Endodermal cell (in vitro differentiated cells): ENCODE measurements around the gene DNM3. TPM values are rescaled to one million over a fixed set of nuclear protein-coding genes. Genes with fewer than 3 reads are reported as not detected.

Source experiments
- DNase-seq: peaks from one replicate; pipeline ENCODE4 v3.0.0-alpha.2; 2017
- H3K27ac ChIP-seq: 2 replicates; pipeline ENCODE4 v1.5.1; 2013; ENCODE audit warnings: mild to moderate bottlenecking, low read depth, low read length, moderate library complexity
- H3K27me3 ChIP-seq: 2 replicates; pipeline ENCODE4 v1.6.1; 2013; ENCODE audit warnings: mild to moderate bottlenecking, low read length, moderate library complexity; ENCODE audit not compliant: insufficient read depth, control insufficient read depth, poor library complexity, severe bottlenecking
- H3K36me3 ChIP-seq: 2 replicates; pipeline ENCODE4 v1.7.0; 2013; ENCODE audit warnings: mild to moderate bottlenecking, low read length, moderate library complexity; ENCODE audit not compliant: control insufficient read depth, insufficient read depth
- H3K4me1 ChIP-seq: one replicate; pipeline ENCODE4 v1.7.0; 2013; ENCODE audit warnings: low read length; ENCODE audit not compliant: control insufficient read depth, insufficient read depth
- H3K4me3 ChIP-seq: 2 replicates; pipeline ENCODE4 v1.5.1; 2013; ENCODE audit warnings: mild to moderate bottlenecking, low read length, moderate library complexity
- H3K9ac ChIP-seq: 2 replicates; pipeline ENCODE4 v1.6.1; 2013; ENCODE audit warnings: mild to moderate bottlenecking, low read length, moderate library complexity; ENCODE audit not compliant: poor library complexity, severe bottlenecking; ENCODE audit errors: extremely low read depth
- H3K9me3 ChIP-seq: 2 replicates; pipeline ENCODE4 v1.6.1; 2013; ENCODE audit warnings: mild to moderate bottlenecking, low read length, moderate library complexity; ENCODE audit not compliant: control insufficient read depth
- H3K27ac Mint-ChIP-seq: 2 replicates; pipeline ENCODE4 v1.8.0; 2020; ENCODE audit warnings: mixed read lengths
- H3K27me3 Mint-ChIP-seq: 2 replicates; pipeline ENCODE4 v1.8.0; 2021; ENCODE audit warnings: mild to moderate bottlenecking, mixed read lengths; ENCODE audit not compliant: insufficient read depth
- H3K36me3 Mint-ChIP-seq: 2 replicates; pipeline ENCODE4 v1.8.0; 2020; ENCODE audit warnings: low read depth, mixed read lengths
- H3K4me1 Mint-ChIP-seq: 2 replicates; pipeline ENCODE4 v1.8.0; 2020; ENCODE audit warnings: mixed read lengths
- H3K4me3 Mint-ChIP-seq: 2 replicates; pipeline ENCODE4 v1.8.0; 2020; ENCODE audit warnings: mild to moderate bottlenecking, moderate library complexity, mixed read lengths
- H3K9me3 Mint-ChIP-seq: 2 replicates; pipeline ENCODE4 v1.8.0; 2020; ENCODE audit warnings: mild to moderate bottlenecking, mixed read lengths
- CTCF ChIP-seq: fragments of 200-600 bp; sonication (generic); conservative IDR thresholded peaks from 2 replicates; pipeline ENCODE4 v1.5.0; 2021; ENCODE audit warnings: antibody characterized with exemption, mild to moderate bottlenecking
- WGBS, 2 experiments: methylation state at CpG; one replicate each; pipeline versions ENCODE4 v1.1.5 to v1.1.7; 2013; ENCODE audit warnings: missing lambda C conversion rate in 2 of 2, mixed read lengths in 1 of 2; ENCODE audit not compliant: insufficient coverage in 1 of 2, insufficient read length in 1 of 2; 5-methylcytosine and 5-hydroxymethylcytosine counted together
- total RNA-seq, 2 donors: library from RNA; stranded (reverse); fragmentation: NEBNext Ultra II Directional in 1 of 2; extraction: Animal tissue kit (Norgen Biotek cat#: 25700) in 1 of 2; gene quantifications; 2 replicates in 1 of 2; 3 replicates in 1 of 2; pipeline ENCODE4 v1.2.1, GENCODE V29; 2021

Gene DNM3
- total RNA-seq, 2 donors from 2014 or later: 0.53 to 1.8 TPM

- no peaks in the 10 kb centered on the region for H3K27me3 ChIP-seq
- no peaks in the 10 kb centered on the region for H3K4me1 ChIP-seq
- Mint-ChIP-seq H3K4me3 (no peak overlapping the region), H3K9me3 (no peaks in the 10 kb centered on the region), H3K36me3 (no peaks in the 10 kb centered on the region), H3K27ac (no peak overlapping the region), H3K4me1 (no peaks in the 10 kb centered on the region), H3K27me3 (no peaks in the 10 kb centered on the region)
- no peak for TF ChIP-seq CTCF
- H3K9me3 ChIP-seq: no peaks in the 10 kb centered on the region
- H3K9ac ChIP-seq: no peak overlapping the region
- no peak overlapping the region for H3K4me3 ChIP-seq
- H3K27ac ChIP-seq: no peak overlapping the region
- DNase-seq: no peak
- no peaks in the 10 kb centered on the region for H3K36me3 ChIP-seq
- WGBS, 2 experiments: 76 to 100% methylated on average over 1 of the region's 1 CpG
These were observed 76.0 kb downstream of the DNM3 start for GRCh38 chr1:171917331-171917730.

GRCh38 chr1:171919891-171920887 is 78.9 kb downstream of the DNM3 start:
- H3K27me3 ChIP-seq: no peaks in the 10 kb centered on the region
- H3K4me3 ChIP-seq: no peak overlapping the region
- Mint-ChIP-seq H3K36me3 (no peaks in the 10 kb centered on the region), H3K4me1 (no peaks in the 10 kb centered on the region), H3K9me3 (peaks cover 4% of the 10 kb centered on the region), H3K27me3 (no peaks in the 10 kb centered on the region), H3K27ac (no peak overlapping the region), H3K4me3 (no peak overlapping the region)
- H3K4me1 ChIP-seq: no peaks in the 10 kb centered on the region
- 98 to 100% methylated on average over 2 to 5 of the region's 5 CpGs for WGBS, 2 experiments
- DNase-seq: no peak
- H3K36me3 ChIP-seq: no peaks in the 10 kb centered on the region
- no peak overlapping the region for H3K9ac ChIP-seq
- H3K27ac ChIP-seq: no peak overlapping the region
- TF ChIP-seq CTCF: no peak
- H3K9me3 ChIP-seq: no peaks in the 10 kb centered on the region

- TF ChIP-seq CTCF: no peak
- Mint-ChIP-seq H3K27ac (no peak overlapping the region), H3K9me3 (peaks cover 4% of the 10 kb centered on the region), H3K36me3 (no peaks in the 10 kb centered on the region), H3K4me1 (no peaks in the 10 kb centered on the region), H3K27me3 (no peaks in the 10 kb centered on the region), H3K4me3 (no peak overlapping the region)
- Histone ChIP-seq H3K27me3 (no peaks in the 10 kb centered on the region), H3K9me3 (no peaks in the 10 kb centered on the region), H3K27ac (no peak overlapping the region), H3K4me1 (no peaks in the 10 kb centered on the region), H3K9ac (no peak overlapping the region), H3K4me3 (no peak overlapping the region), H3K36me3 (no peaks in the 10 kb centered on the region)
- 71% methylated on average over 2 of the region's 2 CpGs; no CpG with 5 or more reads in 1 of the 2 experiments for WGBS, 2 experiments
- DNase-seq: no peak
These were observed 81.7 kb downstream of the DNM3 start for GRCh38 chr1:171922999-171923398.
